Heart left ventricle (tissue), 13 donors: ENCODE results near the gene KCNQ1.

Source experiments
- CTCF ChIP-seq, 12 donors: fragments of 200-600 bp; sonication (generic) in 4 of 12; IDR thresholded peaks; one replicate each; pipeline versions ENCODE4 v1.5.0 to v1.8.0; 2018 to 2022; ENCODE audit warnings: antibody characterized with exemption in 12 of 12, mild to moderate bottlenecking in 5 of 12
- POLR2A ChIP-seq, 2 donors: fragments of 450-650 bp; IDR thresholded peaks; one replicate each; pipeline ENCODE4 v1.6.1; 2017; ENCODE audit warnings: antibody characterized with exemption in 2 of 2, mild to moderate bottlenecking in 2 of 2, moderate library complexity in 2 of 2
- donor health status: ischemic (EF 13 %, LVEDD 7.1; RV severe dilation, severe dysfunction).
- donor health status: DM: no; HTN: yes; CAD: no.
- donor health status: DM: no; HTN: no; CAD: no.
- donor health status: ischemic (EF 25% LVEDD 6.9; RV normal size, moderate dysfunction).
- donor health status: ischemic (EF 25% LVEDD 5.7; RV mildly dilated, moderate dysfunction).
- donor health status: ischemic (EF 35%, LVEDD 5.7; RV mildly dilated, moderate dysfunction).
- donor health status: nonischemic (EF 11% LVEDD 7.7; RV severe dilation, severe dysfunction).
- donor health status: DM: yes; HTN: yes; CAD: no.
- donor health status: PGD.
- donor health status: ischemic (EF 29% LVEDD 5.4; RV normal size, mild dysfunction).
- donor health status: nonischemic (EF 23%, LVEDD 6.1; RV moderate dilation, normal function).

- TF ChIP-seq CTCF (IDR thresholded peaks at IDR 0.05) (no peak), POLR2A (IDR thresholded peaks at IDR 0.05) (no peak)
These were observed 22.8 kb upstream of the KCNQ1 start for GRCh38 chr11:2421996-2422395.
